HepG2 (cell line): ENCODE measurements around the gene PFN1. TPM values are rescaled to one million over a fixed set of nuclear protein-coding genes. Genes with fewer than 3 reads are reported as not detected.

Experiments used
- CSRNP2 ChIP-seq: sonication (generic); formaldehyde crosslinking; conservative IDR thresholded peaks from 2 replicates; pipeline ENCODE4 v1.8.0; 2022; ENCODE audit warnings: low read depth, missing genetic modification reagents
- KLF6 ChIP-seq: IDR thresholded peaks from 2 replicates; pipeline ENCODE4 v1.8.0; 2016; ENCODE audit warnings: missing biosample characterization, missing genetic modification reagents
- MATR3 ChIP-seq: sonication (generic); formaldehyde crosslinking; IDR thresholded peaks from 2 replicates; pipeline ENCODE4 v1.4.0; 2020; ENCODE audit warnings: missing genetic modification reagents
- NFYB ChIP-seq: sonication (generic); formaldehyde crosslinking; IDR thresholded peaks from 2 replicates; pipeline ENCODE4 v1.4.0; 2020; ENCODE audit warnings: missing genetic modification reagents
- SP140L ChIP-seq: sonication (generic); formaldehyde crosslinking; IDR thresholded peaks from 2 replicates; pipeline ENCODE4 v1.4.0; 2020; ENCODE audit warnings: missing genetic modification reagents, borderline replicate concordance
- TOPORS ChIP-seq: sonication (generic); formaldehyde crosslinking; IDR thresholded peaks from 2 replicates; pipeline ENCODE4 v1.8.0; 2023; ENCODE audit warnings: mild to moderate bottlenecking, missing genetic modification reagents
- ZBTB7B ChIP-seq: sonication (generic); formaldehyde crosslinking; IDR thresholded peaks from 2 replicates; pipeline ENCODE4 v1.4.0; 2020; ENCODE audit warnings: missing genetic modification reagents
- ZNF644 ChIP-seq: IDR thresholded peaks from 2 replicates; pipeline ENCODE4 v1.6.1; 2016; ENCODE audit warnings: low read depth
- ZNF761 ChIP-seq: sonication (generic); formaldehyde crosslinking; conservative IDR thresholded peaks from 2 replicates; pipeline ENCODE4 v1.4.0; 2020; ENCODE audit warnings: mild to moderate bottlenecking, missing genetic modification reagents
- ZSCAN20 ChIP-seq: sonication (generic); formaldehyde crosslinking; IDR thresholded peaks from 2 replicates; pipeline ENCODE4 v1.4.0; 2020; ENCODE audit warnings: missing genetic modification reagents, mild to moderate bottlenecking, borderline replicate concordance
- polyA plus RNA-seq, 8 experiments: library from polyadenylated mRNA; depleted of rRNA in 3 of 8; stranded (reverse) in 7 of 8; unstranded in 1 of 8; fragments of >200 nt; fragmentation: Illumina TruSeq in 4 of 8; extraction: Trizol in 4 of 8; gene quantifications; 2 replicates each; pipeline versions ENCODE4 v1.2.1 to v1.2.3, GENCODE V29; 2011 to 2016; ENCODE audit warnings: low read depth in 4 of 8, missing spikeins in 1 of 8, mixed read lengths in 1 of 8; ENCODE audit not compliant: insufficient read depth in 1 of 8
- total RNA-seq, 5 experiments: library from RNA; depleted of rRNA; stranded (reverse); fragments of >200 nt; fragmentation: Illumina TruSeq; extraction: Trizol; gene quantifications; 2 replicates each; pipeline ENCODE4 v1.2.3, GENCODE V29; 2016; ENCODE audit warnings: low read depth in 1 of 5
- TF ChIP-seq, protein P1 (sequence below): sonication (generic); formaldehyde crosslinking; IDR thresholded peaks from 2 replicates; pipeline ENCODE4 v1.4.0; 2020; ENCODE audit warnings: missing genetic modification reagents
- TF ChIP-seq, protein P2 (sequence below): sonication (generic); formaldehyde crosslinking; IDR thresholded peaks from 2 replicates; pipeline ENCODE4 v1.5.1; 2020; ENCODE audit warnings: mild to moderate bottlenecking, missing genetic modification reagents, borderline replicate concordance
- TF ChIP-seq, protein P3 (sequence below): sonication (generic); formaldehyde crosslinking; IDR thresholded peaks from 2 replicates; pipeline ENCODE4 v1.5.0; 2020; ENCODE audit warnings: mild to moderate bottlenecking, missing genetic modification reagents, moderate library complexity
- TF ChIP-seq, protein P4 (sequence below): sonication (generic); formaldehyde crosslinking; IDR thresholded peaks from 2 replicates; pipeline ENCODE4; 2020; ENCODE audit warnings: missing genetic modification reagents, mild to moderate bottlenecking, borderline replicate concordance

Gene PFN1
- total and polyA plus RNA-seq, 2 of the 13 experiments (the other 11 are each of a cell fraction or from before 2014, with no cell fraction given), result 494 to 613 TPM

- TF ChIP-seq ZNF761 (CRISPR knock-in tag) (no peak), TOPORS (CRISPR knock-in tag) (peak; percentile 38; the same call in 1 of the 2 replicates), ZBTB7B (CRISPR knock-in tag) (peak; percentile 99), NFYB (CRISPR knock-in tag) (no peak; the same call in 1 of the 2 replicates), ZSCAN20 (CRISPR knock-in tag) (no peak), SP140L (no peak), KLF6 (CRISPR knock-in tag) (peak; percentile 60; the same call in 1 of the 2 replicates), ZNF644 (CRISPR knock-in tag) (peak; percentile 63), CSRNP2 (CRISPR knock-in tag) (no peak), MATR3 (CRISPR knock-in tag) (no peak)
- TF ChIP-seq, protein P1, sequence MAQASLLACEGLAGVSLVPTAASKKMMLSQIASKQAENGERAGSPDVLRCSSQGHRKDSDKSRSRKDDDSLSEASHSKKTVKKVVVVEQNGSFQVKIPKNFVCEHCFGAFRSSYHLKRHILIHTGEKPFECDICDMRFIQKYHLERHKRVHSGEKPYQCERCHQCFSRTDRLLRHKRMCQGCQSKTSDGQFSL, result no peak
- TF ChIP-seq, protein P2, sequence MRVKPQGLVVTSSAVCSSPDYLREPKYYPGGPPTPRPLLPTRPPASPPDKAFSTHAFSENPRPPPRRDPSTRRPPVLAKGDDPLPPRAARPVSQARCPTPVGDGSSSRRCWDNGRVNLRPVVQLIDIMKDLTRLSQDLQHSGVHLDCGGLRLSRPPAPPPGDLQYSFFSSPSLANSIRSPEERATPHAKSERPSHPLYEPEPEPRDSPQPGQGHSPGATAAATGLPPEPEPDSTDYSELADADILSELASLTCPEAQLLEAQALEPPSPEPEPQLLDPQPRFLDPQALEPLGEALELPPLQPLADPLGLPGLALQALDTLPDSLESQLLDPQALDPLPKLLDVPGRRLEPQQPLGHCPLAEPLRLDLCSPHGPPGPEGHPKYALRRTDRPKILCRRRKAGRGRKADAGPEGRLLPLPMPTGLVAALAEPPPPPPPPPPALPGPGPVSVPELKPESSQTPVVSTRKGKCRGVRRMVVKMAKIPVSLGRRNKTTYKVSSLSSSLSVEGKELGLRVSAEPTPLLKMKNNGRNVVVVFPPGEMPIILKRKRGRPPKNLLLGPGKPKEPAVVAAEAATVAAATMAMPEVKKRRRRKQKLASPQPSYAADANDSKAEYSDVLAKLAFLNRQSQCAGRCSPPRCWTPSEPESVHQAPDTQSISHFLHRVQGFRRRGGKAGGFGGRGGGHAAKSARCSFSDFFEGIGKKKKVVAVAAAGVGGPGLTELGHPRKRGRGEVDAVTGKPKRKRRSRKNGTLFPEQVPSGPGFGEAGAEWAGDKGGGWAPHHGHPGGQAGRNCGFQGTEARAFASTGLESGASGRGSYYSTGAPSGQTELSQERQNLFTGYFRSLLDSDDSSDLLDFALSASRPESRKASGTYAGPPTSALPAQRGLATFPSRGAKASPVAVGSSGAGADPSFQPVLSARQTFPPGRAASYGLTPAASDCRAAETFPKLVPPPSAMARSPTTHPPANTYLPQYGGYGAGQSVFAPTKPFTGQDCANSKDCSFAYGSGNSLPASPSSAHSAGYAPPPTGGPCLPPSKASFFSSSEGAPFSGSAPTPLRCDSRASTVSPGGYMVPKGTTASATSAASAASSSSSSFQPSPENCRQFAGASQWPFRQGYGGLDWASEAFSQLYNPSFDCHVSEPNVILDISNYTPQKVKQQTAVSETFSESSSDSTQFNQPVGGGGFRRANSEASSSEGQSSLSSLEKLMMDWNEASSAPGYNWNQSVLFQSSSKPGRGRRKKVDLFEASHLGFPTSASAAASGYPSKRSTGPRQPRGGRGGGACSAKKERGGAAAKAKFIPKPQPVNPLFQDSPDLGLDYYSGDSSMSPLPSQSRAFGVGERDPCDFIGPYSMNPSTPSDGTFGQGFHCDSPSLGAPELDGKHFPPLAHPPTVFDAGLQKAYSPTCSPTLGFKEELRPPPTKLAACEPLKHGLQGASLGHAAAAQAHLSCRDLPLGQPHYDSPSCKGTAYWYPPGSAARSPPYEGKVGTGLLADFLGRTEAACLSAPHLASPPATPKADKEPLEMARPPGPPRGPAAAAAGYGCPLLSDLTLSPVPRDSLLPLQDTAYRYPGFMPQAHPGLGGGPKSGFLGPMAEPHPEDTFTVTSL, result no peak
- TF ChIP-seq, protein P3, sequence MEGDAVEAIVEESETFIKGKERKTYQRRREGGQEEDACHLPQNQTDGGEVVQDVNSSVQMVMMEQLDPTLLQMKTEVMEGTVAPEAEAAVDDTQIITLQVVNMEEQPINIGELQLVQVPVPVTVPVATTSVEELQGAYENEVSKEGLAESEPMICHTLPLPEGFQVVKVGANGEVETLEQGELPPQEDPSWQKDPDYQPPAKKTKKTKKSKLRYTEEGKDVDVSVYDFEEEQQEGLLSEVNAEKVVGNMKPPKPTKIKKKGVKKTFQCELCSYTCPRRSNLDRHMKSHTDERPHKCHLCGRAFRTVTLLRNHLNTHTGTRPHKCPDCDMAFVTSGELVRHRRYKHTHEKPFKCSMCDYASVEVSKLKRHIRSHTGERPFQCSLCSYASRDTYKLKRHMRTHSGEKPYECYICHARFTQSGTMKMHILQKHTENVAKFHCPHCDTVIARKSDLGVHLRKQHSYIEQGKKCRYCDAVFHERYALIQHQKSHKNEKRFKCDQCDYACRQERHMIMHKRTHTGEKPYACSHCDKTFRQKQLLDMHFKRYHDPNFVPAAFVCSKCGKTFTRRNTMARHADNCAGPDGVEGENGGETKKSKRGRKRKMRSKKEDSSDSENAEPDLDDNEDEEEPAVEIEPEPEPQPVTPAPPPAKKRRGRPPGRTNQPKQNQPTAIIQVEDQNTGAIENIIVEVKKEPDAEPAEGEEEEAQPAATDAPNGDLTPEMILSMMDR, result 0 out of 2 replicates have a peak, but pooled peaks have one; percentile 26
- TF ChIP-seq, protein P4, sequence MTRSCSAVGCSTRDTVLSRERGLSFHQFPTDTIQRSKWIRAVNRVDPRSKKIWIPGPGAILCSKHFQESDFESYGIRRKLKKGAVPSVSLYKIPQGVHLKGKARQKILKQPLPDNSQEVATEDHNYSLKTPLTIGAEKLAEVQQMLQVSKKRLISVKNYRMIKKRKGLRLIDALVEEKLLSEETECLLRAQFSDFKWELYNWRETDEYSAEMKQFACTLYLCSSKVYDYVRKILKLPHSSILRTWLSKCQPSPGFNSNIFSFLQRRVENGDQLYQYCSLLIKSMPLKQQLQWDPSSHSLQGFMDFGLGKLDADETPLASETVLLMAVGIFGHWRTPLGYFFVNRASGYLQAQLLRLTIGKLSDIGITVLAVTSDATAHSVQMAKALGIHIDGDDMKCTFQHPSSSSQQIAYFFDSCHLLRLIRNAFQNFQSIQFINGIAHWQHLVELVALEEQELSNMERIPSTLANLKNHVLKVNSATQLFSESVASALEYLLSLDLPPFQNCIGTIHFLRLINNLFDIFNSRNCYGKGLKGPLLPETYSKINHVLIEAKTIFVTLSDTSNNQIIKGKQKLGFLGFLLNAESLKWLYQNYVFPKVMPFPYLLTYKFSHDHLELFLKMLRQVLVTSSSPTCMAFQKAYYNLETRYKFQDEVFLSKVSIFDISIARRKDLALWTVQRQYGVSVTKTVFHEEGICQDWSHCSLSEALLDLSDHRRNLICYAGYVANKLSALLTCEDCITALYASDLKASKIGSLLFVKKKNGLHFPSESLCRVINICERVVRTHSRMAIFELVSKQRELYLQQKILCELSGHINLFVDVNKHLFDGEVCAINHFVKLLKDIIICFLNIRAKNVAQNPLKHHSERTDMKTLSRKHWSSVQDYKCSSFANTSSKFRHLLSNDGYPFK (CRISPR knock-in tag), result peak; percentile 99
Measured at GRCh38 chr17:4967539-4968485, 19.5 kb upstream of the PFN1 start, which contains the start of gene SPAG7 (continued).
